ENCODE measurements around the gene ZNRF2.

- TF ChIP-seq IRF3 (IDR thresholded peaks at IDR 0.05; ENCODE audit: low read depth, low read length) (no peak), CHD2 (IDR thresholded peaks at IDR 0.05; ENCODE audit: low read length, partially characterized antibody) (no peak), CTCF (IDR thresholded peaks at IDR 0.05) (no peak), RAD21 (IDR thresholded peaks at IDR 0.05; ENCODE audit: low read length) (no peak), FOXM1 (IDR thresholded peaks at IDR 0.05; ENCODE audit: low read depth) (no peak), USF1 (IDR thresholded peaks at IDR 0.05; ENCODE audit: borderline replicate concordance, low read depth) (no peak), SMC3 (IDR thresholded peaks at IDR 0.05; ENCODE audit: low read depth, low read length) (no peak), MAX (IDR thresholded peaks at IDR 0.05; ENCODE audit: low read depth) (no peak), TCF12 (IDR thresholded peaks at IDR 0.05) (no peak)
Measured at GRCh38 chr7:30301751-30302150, 17.4 kb downstream of the ZNRF2 start.
